Activated CD4-positive, alpha-beta T cell treated with anti-CD3 and anti-CD28 coated beads, Interleukin-10, Interleukin-2, amounts not matched to agents 100 ng/mL and 50 ng/mL, durations not matched to agents 16 hours and 8 hours (primary cell): ENCODE measurements around the gene AURKB.
"Not testable (repeated sequence)": the region's sequence is repeated elsewhere in the genome, so short reads cannot be mapped to it uniquely, and the experiment has no call there.

Experiments used
- DNase-seq: peaks from one replicate; pipeline ENCODE4 v3.0.0-alpha.2; 2020

The AURKB gene

DNA sequence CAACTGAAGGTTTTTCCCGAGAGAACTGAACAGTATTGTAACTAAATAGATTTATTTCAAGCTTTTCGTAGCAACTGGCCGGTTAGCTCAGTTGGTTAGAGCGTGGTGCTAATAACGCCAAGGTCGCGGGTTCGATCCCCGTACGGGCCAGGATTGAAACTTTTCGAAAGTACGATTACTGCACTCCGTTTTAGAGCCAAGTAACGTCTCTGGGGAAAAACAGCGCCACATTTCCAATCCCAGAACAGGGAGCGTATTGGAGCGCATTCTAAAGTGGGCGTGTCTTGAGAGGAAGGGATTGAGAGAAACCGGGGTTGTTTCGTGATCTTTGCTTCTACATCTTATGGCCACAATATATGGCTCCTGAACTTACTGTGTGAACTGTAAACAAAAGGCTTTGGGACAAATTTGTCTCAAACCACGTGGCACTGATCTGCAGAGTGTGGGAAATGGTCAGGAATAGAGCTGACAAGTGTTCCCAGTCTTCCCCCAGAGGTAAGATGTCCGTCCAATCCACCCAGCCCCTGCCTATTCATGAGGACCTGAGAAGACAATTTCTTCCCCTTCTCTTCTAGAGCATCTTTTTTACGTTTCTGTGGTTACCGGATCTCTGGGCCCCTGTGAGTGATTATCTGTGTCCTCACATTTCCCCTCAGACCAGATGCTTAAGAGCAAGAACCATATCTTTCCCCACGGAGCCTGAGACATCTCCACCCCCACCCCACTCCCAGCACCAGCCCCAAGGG lies 22.7 kb downstream of the AURKB start:
- peak; percentile 97 for DNase-seq

DNA sequence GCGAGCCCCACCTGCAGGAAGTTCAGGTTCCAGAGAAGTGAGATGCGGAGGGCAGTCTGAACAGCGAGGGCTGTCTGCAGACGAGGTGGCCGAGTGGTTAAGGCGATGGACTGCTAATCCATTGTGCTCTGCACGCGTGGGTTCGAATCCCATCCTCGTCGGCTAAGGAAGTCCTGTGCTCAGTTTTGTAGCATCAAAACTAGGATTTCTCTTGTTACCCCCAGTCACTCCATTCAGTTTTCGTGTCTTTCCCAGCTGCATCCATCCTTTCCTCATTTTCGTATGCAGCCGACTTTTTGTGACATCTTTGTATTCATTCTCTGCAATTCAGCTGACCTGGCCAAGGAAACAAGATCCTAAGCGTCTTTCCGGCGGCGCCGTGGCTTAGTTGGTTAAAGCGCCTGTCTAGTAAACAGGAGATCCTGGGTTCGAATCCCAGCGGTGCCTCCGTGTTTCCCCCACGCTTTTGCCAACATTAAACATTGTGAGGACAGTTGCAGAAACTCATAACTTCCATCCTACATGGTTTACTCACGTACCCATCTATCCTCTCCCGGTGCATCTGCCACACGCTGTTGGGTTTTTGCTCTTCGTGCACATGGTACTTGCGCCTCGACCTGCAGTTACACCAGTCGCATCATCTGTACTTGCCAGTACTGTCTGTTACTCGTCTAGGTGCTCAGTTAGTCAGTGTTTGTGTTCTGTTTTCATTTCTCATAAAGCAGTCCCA lies 23.4 kb downstream of the AURKB start:
- peak; percentile 97 for DNase-seq

DNA sequence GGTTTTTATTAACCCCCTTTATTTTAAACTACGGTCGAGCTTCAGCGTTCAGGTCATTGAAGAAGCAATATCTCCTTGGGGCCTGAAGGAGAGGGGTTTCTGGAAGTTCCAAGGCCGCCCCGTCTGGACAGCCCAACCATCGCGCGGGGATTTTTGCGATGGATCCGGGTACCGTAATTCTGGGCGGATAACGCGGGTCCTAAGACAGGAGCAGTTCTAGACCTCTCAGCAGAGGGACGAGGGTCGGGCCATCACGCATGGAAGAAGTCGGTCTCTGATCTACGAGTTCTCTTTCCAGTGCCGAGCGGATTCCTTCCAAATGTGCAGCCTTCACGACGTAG lies 24.0 kb downstream of the AURKB start:
- DNase-seq: no peak

DNA sequence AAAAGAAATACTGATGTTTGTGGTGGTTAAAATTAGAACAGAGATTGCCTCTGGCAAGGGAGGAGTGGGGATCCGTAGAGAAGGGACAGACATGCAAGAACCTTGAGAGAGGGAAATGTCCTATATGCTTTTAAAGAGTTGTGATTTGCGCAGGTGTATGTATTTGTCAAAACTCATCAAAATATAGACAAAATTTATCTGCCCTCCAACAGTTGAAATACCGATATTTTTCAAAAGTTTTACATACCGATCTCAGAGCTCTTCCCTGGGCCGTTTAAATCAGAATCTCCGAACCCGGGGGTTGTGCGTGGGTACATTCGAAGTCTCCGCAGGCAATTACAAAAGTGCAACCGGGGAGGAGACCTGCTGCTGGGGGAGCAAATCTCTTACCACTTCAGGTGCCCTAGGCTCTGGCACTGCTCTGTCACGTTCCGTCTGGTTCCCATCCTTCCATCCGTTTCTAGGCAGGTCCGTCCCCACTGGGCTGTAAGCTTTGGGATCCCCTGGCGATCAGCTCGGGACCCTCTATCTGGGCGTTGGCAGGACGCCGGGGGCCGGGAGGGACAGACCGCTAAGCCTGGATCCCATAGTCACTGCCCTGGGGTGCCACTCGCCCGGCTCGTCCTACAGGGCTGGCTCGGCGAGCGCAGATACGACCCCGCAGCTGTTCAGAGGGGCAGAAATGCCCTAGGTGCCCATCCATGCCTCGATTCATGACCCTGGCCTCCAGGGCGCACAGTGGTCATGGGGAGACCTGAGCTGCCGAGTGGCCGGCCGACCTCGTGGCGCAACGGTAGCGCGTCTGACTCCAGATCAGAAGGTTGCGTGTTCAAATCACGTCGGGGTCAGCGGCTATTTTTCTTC lies 24.6 kb downstream of the AURKB start:
- peak; percentile 92 for DNase-seq

DNA sequence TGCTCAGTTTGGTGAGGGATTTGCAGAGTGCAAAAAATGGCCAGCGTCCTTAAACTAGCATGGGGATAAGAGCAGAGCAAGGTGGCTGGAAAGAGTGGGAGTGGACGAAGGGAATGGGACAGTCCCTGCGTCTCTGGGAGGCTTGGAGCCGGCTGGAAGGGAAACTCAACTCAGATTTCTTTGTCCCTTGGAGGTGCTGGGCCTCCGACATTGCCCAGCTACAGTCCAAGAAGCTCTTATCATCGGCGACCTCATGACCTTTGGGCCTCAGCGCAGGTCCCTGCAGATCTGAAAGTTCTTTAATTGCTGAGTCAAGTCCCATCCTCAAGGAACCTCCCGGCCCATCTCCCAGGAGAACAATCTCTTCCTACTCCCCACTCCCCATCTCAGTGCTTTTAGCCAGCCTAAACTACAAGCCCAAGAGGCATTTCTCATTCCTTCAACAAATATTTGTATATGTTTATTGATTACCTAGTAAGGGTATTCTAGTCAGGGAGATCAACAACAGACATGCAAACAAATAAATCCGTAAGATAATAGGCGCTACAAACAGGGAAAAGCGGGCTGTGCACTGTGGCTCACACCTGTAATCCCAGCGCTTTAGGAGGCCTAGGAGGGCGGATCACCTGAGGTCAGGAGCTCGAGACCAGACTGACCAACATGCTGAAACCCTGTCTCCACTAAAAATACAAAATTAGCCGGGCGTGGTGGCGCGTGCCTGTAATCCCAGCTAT lies 33.2 kb downstream of the AURKB start:
- DNase-seq: no peak

DNA sequence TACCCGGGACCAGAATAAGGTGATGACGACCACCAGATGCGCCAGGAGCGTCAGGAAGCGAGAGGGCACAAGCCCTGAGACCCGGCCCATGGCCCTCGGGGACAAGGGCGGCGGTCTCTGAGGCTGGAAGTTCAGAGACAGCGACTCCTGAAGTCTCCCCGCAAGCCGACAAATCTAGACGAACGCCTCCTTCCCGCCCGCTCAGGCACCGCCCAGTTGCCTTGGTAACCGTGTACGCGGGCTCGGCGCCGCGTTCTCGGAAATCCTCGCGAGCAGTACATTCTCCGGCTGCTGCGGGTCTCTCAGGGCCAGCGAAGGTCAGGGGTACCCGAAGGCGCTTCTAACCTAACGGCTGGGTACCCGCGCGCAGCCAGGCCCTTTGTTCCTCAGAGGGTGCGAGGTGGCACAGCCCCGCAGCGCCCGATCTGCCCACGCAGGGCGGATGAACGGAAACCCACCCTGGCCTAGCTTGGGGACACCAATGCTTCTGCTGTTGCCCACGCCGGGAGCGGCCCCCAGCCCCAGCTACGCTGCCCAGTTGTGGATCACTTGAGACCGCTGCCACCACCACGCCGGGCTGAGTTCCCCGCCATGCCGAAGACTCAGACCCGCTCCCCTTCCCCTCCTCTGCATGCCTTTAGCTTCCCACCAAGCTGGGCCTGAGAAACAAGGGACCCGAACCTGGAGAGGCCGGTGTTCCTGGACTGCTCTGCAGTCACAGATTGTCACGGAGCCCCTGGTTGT lies 34.0 kb downstream of the AURKB start, which contains the start of gene TMEM107:
Gene TMEM107 (minus strand): TSS at position 184 of the 744 bp plus-strand sequence. CDS start 94 bp downstream, at position 90.
- peak; percentile 93 for DNase-seq

DNA sequence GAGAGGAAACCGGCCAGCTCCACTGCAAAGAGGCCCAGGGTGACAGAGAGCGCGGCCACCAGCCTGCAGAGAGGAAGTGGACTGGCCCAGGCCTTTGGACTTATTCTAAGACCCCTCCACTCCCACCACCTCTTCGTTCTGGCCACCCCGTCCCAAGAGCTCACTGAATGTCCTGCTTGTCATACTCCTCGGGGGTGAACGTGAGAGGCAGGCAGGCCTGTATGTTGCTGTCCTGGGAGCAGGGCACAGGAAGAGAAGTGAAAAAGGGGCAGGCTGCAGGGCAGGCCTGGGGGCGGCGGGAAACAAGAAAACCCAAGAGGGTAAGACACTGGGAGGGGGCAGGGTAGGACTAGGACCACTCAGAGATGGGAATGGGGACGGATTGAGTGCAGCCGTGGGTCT lies 34.6 kb downstream of the AURKB start:
- no peak for DNase-seq

DNA sequence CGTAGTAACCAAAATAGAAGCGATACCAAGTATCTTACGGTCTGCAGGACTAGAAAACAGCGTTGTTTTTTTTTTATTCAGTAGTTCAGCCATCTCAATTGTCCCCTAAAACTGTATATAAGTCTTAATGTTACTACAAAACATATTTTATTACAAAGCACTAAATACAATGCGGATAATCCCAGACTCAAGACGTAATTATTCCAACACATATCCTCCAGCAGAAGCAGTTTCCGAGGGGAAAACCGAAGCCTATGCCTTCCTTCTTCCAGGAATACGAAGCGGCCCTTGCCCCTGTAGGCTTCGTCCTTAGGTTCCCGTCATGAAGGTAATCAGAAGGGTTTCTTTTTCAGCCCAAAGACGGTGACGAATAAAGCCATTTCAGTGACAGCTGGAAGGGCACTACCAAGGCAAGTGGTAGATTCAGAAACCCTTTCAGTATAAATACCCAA lies 36.5 kb downstream of the AURKB start:
- DNase-seq: no peak

DNA sequence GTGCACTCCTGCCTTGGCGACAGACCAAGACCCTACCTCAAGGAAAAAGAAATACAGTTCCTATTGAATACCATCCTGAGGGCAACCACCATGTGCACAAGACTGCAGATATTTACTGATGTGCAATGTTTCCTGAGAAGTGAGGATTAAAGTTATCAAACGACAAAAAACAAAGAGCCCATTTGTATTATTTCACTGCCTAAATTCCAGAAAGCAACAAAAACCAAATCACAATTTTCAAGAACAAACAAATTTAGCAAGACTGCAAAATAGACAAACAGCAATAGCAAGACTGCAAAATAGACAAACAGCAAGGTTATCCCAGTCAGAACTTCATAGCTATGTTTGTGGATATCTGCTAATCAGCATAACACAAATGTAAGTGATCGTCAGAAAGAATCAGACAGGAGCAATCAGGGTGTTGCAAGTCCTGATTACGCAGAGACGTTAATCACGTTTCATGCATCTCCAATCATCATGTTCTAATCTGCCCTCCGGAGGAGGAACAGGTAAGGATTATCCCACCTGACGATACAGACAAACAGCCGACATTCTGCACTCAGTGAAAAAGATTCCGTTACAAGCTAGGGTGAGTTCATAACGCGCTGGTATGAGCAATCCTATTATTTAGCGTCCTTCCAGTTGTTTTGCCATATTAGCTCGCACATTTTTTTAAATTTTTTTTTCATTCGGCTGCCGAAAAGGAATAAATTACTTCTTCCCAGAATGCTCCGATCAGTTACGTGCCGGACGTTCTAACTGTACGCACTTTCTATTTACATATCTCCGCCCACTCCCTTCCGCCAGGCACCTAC lies 37.1 kb downstream of the AURKB start:
- peak; percentile 95 for DNase-seq

DNA sequence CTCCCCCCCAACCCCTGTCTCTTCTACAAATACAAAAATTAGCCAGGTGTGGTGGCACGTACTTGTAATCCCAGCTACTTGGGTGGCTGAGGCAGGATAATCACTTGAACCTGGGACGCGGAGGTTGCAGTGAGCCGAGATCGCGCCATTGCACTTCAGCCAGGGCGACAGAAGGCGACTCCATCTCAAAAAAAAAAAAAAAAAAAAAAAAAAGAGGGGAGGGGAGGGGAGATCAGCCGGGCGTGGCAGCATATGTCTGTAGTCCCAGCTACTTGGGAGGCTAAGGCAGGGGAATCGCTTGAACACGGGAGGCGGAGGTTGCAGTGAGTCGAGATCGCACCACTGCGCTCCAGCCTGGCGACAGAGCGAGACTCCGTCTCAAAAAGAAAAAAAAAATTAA lies 40.2 kb downstream of the AURKB start:
- not testable (repeated sequence) for DNase-seq

DNA sequence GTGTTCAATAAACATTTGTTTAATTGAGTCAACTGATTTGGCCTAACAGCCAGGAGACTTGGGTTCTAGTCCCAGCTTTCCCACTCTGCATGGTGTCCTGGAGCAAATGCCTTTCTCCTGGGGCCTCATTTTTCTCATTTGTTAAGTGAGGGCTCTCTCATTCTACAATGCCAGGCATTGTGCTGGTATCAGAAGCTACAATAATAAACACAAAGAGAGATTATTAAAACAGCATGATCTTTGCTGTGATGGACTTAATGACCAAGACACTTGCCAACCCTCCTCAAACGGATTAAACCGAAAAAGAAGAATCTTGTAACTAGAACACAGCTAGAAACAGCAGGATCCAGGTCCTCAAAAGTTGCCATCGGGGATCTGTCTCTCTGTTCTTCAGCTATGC lies 42.8 kb downstream of the AURKB start:
- no peak for DNase-seq

DNA sequence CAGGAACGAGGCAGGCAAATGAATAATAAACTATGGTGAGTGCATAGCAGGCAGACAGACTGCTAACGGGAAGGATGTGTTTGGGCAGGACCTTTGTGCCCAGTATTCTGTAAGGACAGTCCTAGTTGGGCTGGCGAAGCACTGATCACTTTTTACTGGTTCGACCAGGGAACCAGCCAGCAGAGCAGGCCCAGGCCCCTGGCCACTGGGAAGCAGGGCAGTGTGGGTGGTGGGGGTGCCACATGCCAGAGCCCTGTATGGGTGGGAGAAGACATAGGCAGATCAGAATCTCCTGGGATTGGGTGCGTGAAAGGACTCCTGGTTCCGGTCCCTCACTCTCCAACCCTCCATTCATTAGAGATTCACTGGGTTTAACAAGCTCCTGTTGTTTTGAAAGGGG lies 43.6 kb downstream of the AURKB start:
- no peak for DNase-seq

DNA sequence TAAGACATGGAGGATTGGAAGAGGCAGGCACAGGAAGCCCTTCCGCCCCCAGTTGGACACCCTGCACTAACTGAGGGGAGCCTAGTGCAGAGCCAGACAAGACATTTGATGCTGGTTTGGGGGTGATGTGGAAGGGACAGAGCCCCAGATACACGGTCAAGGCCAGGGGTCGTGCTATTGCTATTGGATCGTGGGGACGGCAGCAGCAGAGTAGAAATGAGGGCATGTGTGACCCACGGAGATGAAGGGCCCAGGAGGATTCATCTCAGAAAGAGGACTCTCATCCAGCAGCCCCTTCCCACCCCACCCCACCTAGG lies 45.6 kb downstream of the AURKB start:
- peak; percentile 43 for DNase-seq

DNA sequence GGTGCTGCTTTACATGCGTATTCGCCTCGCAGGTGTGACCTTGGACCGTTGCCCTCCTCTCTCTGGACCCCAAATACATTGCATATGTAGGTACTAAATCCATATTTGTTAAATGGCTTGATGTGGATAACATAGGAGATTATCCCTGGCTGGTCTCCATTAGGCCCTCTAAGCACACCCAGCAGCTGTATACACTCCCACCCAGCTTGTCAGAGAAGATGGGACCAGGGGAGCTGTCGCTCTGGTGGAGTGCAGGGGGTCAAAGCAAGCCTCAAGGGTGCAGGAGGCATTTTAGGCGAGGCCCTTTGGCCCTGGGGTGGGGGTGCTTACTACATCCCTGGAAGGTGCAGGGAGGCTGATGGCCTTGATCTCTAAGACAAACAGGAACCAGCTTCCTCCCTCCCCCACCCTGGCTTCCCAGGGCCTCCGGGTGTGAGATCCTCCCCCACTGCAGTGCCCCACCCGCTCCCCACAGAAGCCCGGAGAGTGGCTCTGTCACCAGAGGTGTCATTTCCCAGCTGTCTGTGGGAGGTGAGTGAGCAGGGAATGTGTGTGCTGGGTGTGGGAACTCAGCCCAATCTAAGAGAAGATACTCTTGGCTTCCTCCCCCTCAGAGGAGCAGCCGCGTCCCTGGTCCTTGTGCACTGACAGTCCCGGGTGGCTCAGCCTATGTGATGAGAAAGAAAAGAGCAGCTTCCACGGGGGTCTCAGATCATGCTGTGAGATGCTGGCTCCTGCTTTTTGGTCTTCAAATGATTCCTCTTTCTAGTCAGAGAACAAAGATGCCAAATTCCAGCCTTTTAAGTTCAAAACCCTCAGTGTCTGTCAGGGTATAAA lies 46.2 kb downstream of the AURKB start:
- DNase-seq: peak; percentile 88

DNA sequence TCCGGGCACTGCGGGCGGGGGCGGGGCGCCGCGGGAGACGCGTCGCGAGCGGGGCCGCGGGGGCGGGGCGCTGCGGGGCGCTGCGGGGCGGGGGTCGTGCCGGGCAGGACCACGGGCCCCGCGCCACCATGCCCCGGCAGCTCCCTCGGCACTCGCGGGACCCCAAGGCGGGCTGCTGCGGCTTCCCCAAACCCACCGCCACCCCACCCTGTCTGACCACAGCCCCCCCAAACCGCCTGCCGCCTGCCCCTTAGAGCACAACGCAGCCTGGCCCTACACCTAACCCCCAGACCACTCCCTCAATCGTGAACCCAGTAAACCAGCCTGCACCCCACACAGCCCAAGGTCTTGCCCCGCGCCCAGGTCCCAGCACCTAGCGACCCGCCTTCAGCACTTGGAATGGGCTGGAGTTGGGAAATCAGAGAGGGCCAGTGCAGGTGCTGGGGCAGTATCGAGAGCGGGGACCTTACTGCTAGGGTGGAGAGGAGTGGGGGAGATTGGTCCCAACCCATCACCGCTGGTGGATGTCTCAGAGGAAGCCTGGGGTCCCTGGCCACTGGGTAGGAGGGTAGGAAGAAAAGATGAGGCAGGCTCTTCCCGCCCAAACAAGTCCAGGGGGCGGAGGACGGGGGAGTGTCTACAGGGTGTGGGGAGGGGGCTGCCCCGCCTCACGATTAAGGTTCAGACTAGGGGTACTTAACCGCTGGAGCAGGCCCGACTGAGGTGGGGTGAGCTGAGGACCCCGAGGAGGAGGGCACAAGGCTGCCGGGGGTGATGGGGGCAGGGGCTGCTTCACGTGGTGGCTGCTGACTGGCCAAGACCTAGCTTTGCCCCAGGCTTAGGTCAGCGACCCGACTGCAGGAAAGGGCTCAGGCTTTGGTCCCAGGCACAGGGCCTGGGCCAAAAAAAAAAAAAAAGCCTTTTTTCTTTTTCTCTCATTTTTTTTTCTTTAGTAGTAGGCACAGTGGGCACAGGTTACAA lies 47.1 kb downstream of the AURKB start:
- no peak for DNase-seq

DNA sequence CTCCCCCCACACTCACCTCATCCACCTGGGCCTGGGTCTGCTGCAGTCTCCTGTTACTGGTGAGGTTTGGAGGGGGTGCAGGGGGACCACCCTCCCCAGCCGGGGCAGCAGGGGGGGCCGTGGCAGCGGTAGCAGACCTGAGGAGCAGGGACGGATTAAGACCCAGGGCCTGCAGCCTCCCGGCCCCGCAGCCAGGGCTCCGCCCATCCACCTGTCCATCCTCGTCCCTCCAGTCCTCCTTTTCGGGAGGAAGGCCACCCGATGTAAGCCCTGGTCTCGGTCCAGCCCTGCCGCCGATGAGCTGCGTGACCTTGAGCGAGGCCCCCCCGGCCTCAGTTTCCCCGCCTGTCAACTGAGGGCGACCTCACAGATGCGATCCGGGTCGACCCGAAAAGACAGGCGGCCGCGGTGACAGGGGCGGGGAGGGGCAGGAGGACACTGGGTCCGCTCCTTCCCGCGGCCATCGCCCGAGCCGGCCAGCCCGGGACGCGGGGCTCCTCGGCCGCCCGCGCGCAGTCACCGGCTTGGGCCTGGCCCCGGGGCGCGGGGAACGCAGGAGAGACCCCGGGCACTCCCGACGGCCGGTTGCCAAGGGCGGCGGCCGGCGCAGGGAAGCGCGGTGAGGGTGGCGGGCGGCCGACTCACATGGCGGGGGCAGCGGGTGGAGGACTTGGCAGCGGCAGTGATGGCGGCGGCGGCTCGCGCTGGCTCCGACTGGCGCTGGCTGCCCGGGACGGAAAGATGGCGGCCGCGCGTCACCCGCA lies 48.0 kb downstream of the AURKB start, which contains the start of gene VAMP2:
Gene VAMP2 (minus strand): TSS at position 716 of the 764 bp plus-strand sequence. CDS start 69 bp downstream, at position 647.
- peak; percentile 84 for DNase-seq

DNA sequence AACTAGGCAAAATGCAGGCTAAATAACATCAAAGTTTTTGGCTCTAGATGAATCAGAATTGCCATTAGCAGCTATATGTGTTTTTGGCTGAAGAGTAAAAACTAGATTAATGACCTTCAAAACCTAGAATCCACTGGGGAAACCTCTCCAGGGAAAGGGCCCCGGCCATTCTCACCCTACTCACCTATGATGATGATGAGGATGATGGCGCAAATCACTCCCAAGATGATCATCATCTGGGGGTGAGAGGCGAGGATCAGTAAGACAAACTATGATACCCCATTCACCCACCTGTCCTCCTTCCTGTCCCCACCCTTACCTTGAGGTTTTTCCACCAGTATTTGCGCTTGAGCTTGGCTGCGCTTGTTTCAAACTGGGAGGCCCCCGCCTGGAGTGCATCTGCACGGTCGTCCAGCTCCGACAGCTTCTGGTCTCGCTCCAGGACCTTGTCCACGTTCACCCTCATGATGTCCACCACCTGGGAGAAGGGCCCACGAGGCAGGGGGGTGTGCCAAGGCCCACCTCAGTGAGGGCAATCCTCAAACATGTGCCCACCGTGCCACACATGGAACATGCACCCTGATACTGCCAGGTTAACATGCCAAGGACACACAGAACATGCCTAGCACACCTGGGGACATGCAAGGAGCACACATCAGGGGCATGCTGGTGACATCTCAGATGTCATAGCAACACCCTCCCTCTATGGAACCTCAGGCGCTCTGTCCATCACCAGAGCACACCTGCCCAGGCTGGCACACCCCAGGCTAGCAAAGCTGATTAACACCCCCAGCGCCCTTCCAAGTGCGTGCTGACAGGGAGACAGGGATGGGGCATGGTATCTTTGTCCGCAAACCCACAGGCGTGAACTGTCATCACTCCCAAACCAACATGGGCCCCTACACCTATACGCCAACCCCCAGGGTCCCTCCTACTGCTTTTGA lies 48.8 kb downstream of the AURKB start:
- DNase-seq: no peak
